Transverse colon (tissue), 3 donors: ENCODE results near the gene FHL5.

Experiments
- CTCF ChIP-seq, 5 experiments: fragments of 200-600 bp in 3 of 5; fragments of 450-650 bp in 2 of 5; sonication (generic) in 3 of 5; IDR thresholded peaks; 1 replicate in 2 of 5; 2 replicates in 3 of 5; pipeline ENCODE4 v1.5.1; 2016 to 2017; ENCODE audit warnings: antibody characterized with exemption in 5 of 5, inconsistent platforms in 3 of 5, mild to moderate bottlenecking in 2 of 5, moderate library complexity in 1 of 5
- EP300 ChIP-seq: sonication (generic); formaldehyde crosslinking; IDR thresholded peaks from one replicate; pipeline ENCODE4 v1.6.1; 2017; ENCODE audit warnings: antibody characterized with exemption, low read depth

- TF ChIP-seq EP300: no peak
- no peak for TF ChIP-seq CTCF (IDR thresholded peaks at IDR 0.05)
Observed at GRCh38 chr6:96575359-96575758, 12.4 kb downstream of the FHL5 start.
